GM18951 (cell line): ENCODE data around the gene PXMP4.

Experiments
- POLR2A ChIP-seq: IDR thresholded peaks from 4 replicates; pipeline ENCODE4 v1.6.1; 2011; ENCODE audit warnings: mild to moderate bottlenecking; ENCODE audit not compliant: insufficient read length, insufficient read depth; ENCODE audit errors: extremely low read depth
- in situ Hi-C: fragments of 300-500 bp; cut with MboI; formaldehyde crosslinking; loops from one replicate; pipeline ENCODE4 v1.12.0; 2022; ENCODE audit warnings: low sequenced_read_pairs, mixed read lengths, inconsistent platforms; ENCODE audit not compliant: unreplicated experiment

Gene PXMP4

GRCh38 chr20:33663161-33664084 lies 56.7 kb downstream of the PXMP4 start:
- peak; percentile 96 for TF ChIP-seq POLR2A
- in situ Hi-C loops, result loop anchor here (10.0 kb wide), 1 partner anchor 209 kb away; no protein-coding TSS in a partner anchor

- no peak for TF ChIP-seq POLR2A
- in situ Hi-C loops, result loop anchor here (10.0 kb wide), 1 partner anchor 207 kb away; no protein-coding TSS in a partner anchor
Measured at GRCh38 chr20:33662172-33662571, 57.9 kb downstream of the PXMP4 start, which contains the start of gene C20orf144. Gene C20orf144, plus strand, starts transcription at chr20:33662327. Its CDS starts 19 bp downstream, at chr20:33662346.

- no peak for TF ChIP-seq POLR2A
- in situ Hi-C loops, result loop anchor here (10.0 kb wide), 1 partner anchor 206 kb away; no protein-coding TSS in a partner anchor
Measured at GRCh38 chr20:33660685-33661058, 59.4 kb downstream of the PXMP4 start.

GRCh38 chr20:33660035-33660684 lies 60.0 kb downstream of the PXMP4 start:
- in situ Hi-C loops, result loop anchor here (10.0 kb wide), 1 partner anchor 205 kb away; no protein-coding TSS in a partner anchor
- TF ChIP-seq POLR2A, result no peak

- TF ChIP-seq POLR2A, result no peak
- in situ Hi-C loops, result loop anchor here (10.0 kb wide), 1 partner anchor 205 kb away; no protein-coding TSS in a partner anchor
Measured at GRCh38 chr20:33659341-33660034, 60.6 kb downstream of the PXMP4 start.

- TF ChIP-seq POLR2A, result no peak
- in situ Hi-C loops, result no loop called here
Measured at GRCh38 chr20:33658929-33659328, 61.2 kb downstream of the PXMP4 start.

GRCh38 chr20:33658510-33658909 lies 61.6 kb downstream of the PXMP4 start:
- no peak for TF ChIP-seq POLR2A
- in situ Hi-C loops, result no loop called here

- TF ChIP-seq POLR2A, result no peak
- in situ Hi-C loops, result no loop called here
Measured at GRCh38 chr20:33657704-33658095, 62.4 kb downstream of the PXMP4 start.

- no peak for TF ChIP-seq POLR2A
- in situ Hi-C loops, result no loop called here
Measured at GRCh38 chr20:33656783-33657703, 63.1 kb downstream of the PXMP4 start.

GRCh38 chr20:33656010-33656782 lies 63.9 kb downstream of the PXMP4 start:
- in situ Hi-C loops, result no loop called here
- no peak for TF ChIP-seq POLR2A

- in situ Hi-C loops, result no loop called here
- TF ChIP-seq POLR2A, result no peak
Measured at GRCh38 chr20:33655164-33655563, 64.9 kb downstream of the PXMP4 start.

GRCh38 chr20:33654680-33655161 lies 65.4 kb downstream of the PXMP4 start:
- in situ Hi-C loops, result no loop called here
- no peak for TF ChIP-seq POLR2A
